IMR-90 (cell line): ENCODE data around the gene TMEM63B. TPM values are rescaled to one million over a fixed set of nuclear protein-coding genes. Genes with fewer than 3 reads are reported as not detected.
A peak's percentile ranks its signal among the peaks of the same experiment; 100 is the strongest.

Experiments
- ATAC-seq: fragments of 200-7000 bp; cut with Tn5 transposase; 2 replicates; pipeline ENCODE4 v1.9.1; 2020; ENCODE audit warnings: low read depth, mild to moderate bottlenecking, moderate library complexity
- BruUV-seq: library from RNA; stranded (reverse); fragments of 400-500 nt; replicated peaks from 2 replicates; lab custom pipeline; 2021; lab: Mats Ljungman, UMichigan
- CTCF ChIA-PET: fragments of 300-600 bp; formaldehyde crosslinking; extraction: SDS; loops from one replicate; lab custom pipeline; 2021; ENCODE audit warnings: antibody characterized with exemption; lab: Yijun Ruan, JAX
- POLR2A ChIA-PET: fragments of 300-600 bp; sonication (Branson Sonifier 250); formaldehyde crosslinking; loops from one replicate; lab custom pipeline; 2022; ENCODE audit warnings: antibody characterized with exemption; ENCODE audit not compliant: unreplicated experiment; lab: Charles Lee
- DNase-seq: peaks from one replicate; pipeline ENCODE4 v3.0.0; 2013
- H2AFZ ChIP-seq: replicated peaks from 2 replicates; pipeline ENCODE3; 2013; ENCODE audit warnings: low read length, mild to moderate bottlenecking; ENCODE audit not compliant: poor library complexity
- H2AK5ac ChIP-seq: 2 replicates; pipeline ENCODE4 v1.6.1; 2013; ENCODE audit warnings: low read depth, low read length, inconsistent platforms
- H2AK9ac ChIP-seq: replicated peaks from 2 replicates; pipeline ENCODE3; 2013; ENCODE audit warnings: mild to moderate bottlenecking, low read depth, low read length, moderate library complexity; ENCODE audit not compliant: poor library complexity
- H2BK120ac ChIP-seq: 2 replicates; pipeline ENCODE4 v1.6.1; 2013; ENCODE audit warnings: low read depth, low read length, inconsistent platforms
- H2BK15ac ChIP-seq: 3 replicates; pipeline ENCODE4 v1.6.1; 2013; ENCODE audit warnings: low read depth, low read length, inconsistent platforms
- H2BK20ac ChIP-seq: 2 replicates; pipeline ENCODE4 v1.6.1; 2013; ENCODE audit warnings: low read depth, mild to moderate bottlenecking, inconsistent platforms, low read length, moderate library complexity
- H2BK5ac ChIP-seq: 2 replicates; pipeline ENCODE4 v1.6.1; 2013; ENCODE audit warnings: mild to moderate bottlenecking, low read depth, low read length, inconsistent platforms; ENCODE audit not compliant: poor library complexity, severe bottlenecking
- H3K14ac ChIP-seq: replicated peaks from 2 replicates; pipeline ENCODE4 v1.6.1; 2013; ENCODE audit warnings: low read depth, low read length, inconsistent platforms
- H3K18ac ChIP-seq: 2 replicates; pipeline ENCODE4 v1.6.1; 2013; ENCODE audit warnings: low read depth, low read length, control low read depth
- H3K23ac ChIP-seq: 2 replicates; pipeline ENCODE4 v1.6.1; 2013; ENCODE audit warnings: low read depth, low read length, inconsistent platforms
- H3K27ac ChIP-seq: 2 replicates; pipeline ENCODE4 v1.5.1; 2013; ENCODE audit warnings: mild to moderate bottlenecking, control low read depth, low read length; ENCODE audit not compliant: insufficient read depth
- H3K27me3 ChIP-seq: 2 replicates; pipeline ENCODE4 v1.6.1; 2013; ENCODE audit warnings: low read length; ENCODE audit not compliant: control insufficient read depth, insufficient read depth
- H3K36me3 ChIP-seq: 2 replicates; pipeline ENCODE4 v1.6.1; 2013; ENCODE audit warnings: low read length, mixed read lengths; ENCODE audit not compliant: control insufficient read depth, insufficient read depth
- H3K4ac ChIP-seq: 2 replicates; pipeline ENCODE4 v1.6.1; 2013; ENCODE audit warnings: low read depth, low read length, inconsistent platforms
- H3K4me1 ChIP-seq: 2 replicates; pipeline ENCODE4 v1.6.1; 2013; ENCODE audit warnings: low read length, mixed read lengths; ENCODE audit not compliant: control insufficient read depth, insufficient read depth
- H3K4me2 ChIP-seq: 2 replicates; pipeline ENCODE4 v1.6.1; 2013; ENCODE audit warnings: low read depth, mild to moderate bottlenecking, control low read depth, low read length, moderate library complexity
- H3K4me3 ChIP-seq: 2 replicates; pipeline ENCODE4 v1.5.1; 2013; ENCODE audit warnings: low read depth, mild to moderate bottlenecking, control low read depth, low read length, moderate library complexity; ENCODE audit not compliant: insufficient read depth
- H3K56ac ChIP-seq: 2 replicates; pipeline ENCODE4 v1.6.1; 2013; ENCODE audit warnings: low read length, inconsistent platforms; ENCODE audit not compliant: insufficient read depth; ENCODE audit errors: extremely low read depth
- H3K79me1 ChIP-seq, 2 experiments: 2 replicates each; pipeline ENCODE4 v1.6.1; 2013; ENCODE audit warnings: low read length in 2 of 2, inconsistent platforms in 1 of 2, low read depth in 1 of 2
- H3K9ac ChIP-seq: 2 replicates; pipeline ENCODE4 v1.6.1; 2013; ENCODE audit warnings: low read depth, low read length, control low read depth
- H3K9me1 ChIP-seq: 2 replicates; pipeline ENCODE4 v1.6.1; 2013; ENCODE audit warnings: low read length, inconsistent platforms; ENCODE audit not compliant: insufficient read depth
- H3K9me3 ChIP-seq: 2 replicates; pipeline ENCODE4 v1.6.1; 2013; ENCODE audit warnings: low read length; ENCODE audit not compliant: control insufficient read depth, insufficient read depth
- H4K20me1 ChIP-seq: 2 replicates; pipeline ENCODE4 v1.6.1; 2013; ENCODE audit warnings: low read length, inconsistent platforms; ENCODE audit not compliant: insufficient read depth
- H4K5ac ChIP-seq: 2 replicates; pipeline ENCODE4 v1.6.1; 2013; ENCODE audit warnings: mild to moderate bottlenecking, low read depth, low read length, control low read depth
- H4K8ac ChIP-seq, 2 experiments: 2 replicates each; pipeline ENCODE4 v1.6.1; 2013; ENCODE audit warnings: low read depth in 2 of 2, low read length in 2 of 2, control low read depth in 1 of 2, inconsistent platforms in 1 of 2
- H4K91ac ChIP-seq: 2 replicates; pipeline ENCODE4 v1.6.1; 2013; ENCODE audit warnings: low read depth, low read length, inconsistent platforms; ENCODE audit not compliant: insufficient read depth
- BHLHE40 ChIP-seq: fragments of 150-350 bp; IDR thresholded peaks from 2 replicates; pipeline ENCODE4 v1.6.1; 2016; ENCODE audit warnings: mild to moderate bottlenecking, low read depth, low read length
- FOS ChIP-seq: fragments of 150-350 bp; IDR thresholded peaks from 2 replicates; pipeline ENCODE4 v1.6.1; 2016; ENCODE audit warnings: low read depth, low read length
- MAZ ChIP-seq: IDR thresholded peaks from 2 replicates; pipeline ENCODE4 v1.6.1; 2012; ENCODE audit warnings: low read depth, mild to moderate bottlenecking, low read length, improper control_type of control experiment, moderate library complexity, borderline replicate concordance
- MXI1 ChIP-seq: IDR thresholded peaks from 2 replicates; pipeline ENCODE4 v1.6.1; 2012; ENCODE audit warnings: low read depth, mild to moderate bottlenecking, low read length, moderate library complexity, borderline replicate concordance
- POLR2A ChIP-seq: IDR thresholded peaks from 2 replicates; pipeline ENCODE4 v1.6.1; 2012; ENCODE audit warnings: mild to moderate bottlenecking, low read depth, low read length
- RAD21 ChIP-seq: IDR thresholded peaks from 2 replicates; pipeline ENCODE4 v1.6.1; 2012; ENCODE audit warnings: low read length, improper control_type of control experiment
- RCOR1 ChIP-seq: IDR thresholded peaks from 2 replicates; pipeline ENCODE4 v1.6.1; 2012; ENCODE audit warnings: mild to moderate bottlenecking, low read length, improper control_type of control experiment; ENCODE audit not compliant: insufficient replicate concordance
- RFX5 ChIP-seq: IDR thresholded peaks from 2 replicates; pipeline ENCODE4 v1.8.0; 2012; ENCODE audit warnings: low read depth, mild to moderate bottlenecking, low read length, moderate library complexity
- SMC3 ChIP-seq: fragments of 150-350 bp; IDR thresholded peaks from 2 replicates; pipeline ENCODE4 v1.6.1; 2016; ENCODE audit warnings: low read depth, mild to moderate bottlenecking, antibody characterized with exemption, low read length, moderate library complexity
- WGBS, 2 experiments: methylation state at CpG; one replicate each; pipeline versions ENCODE4 v1.1.5 to v1.1.7; 2013; ENCODE audit warnings: missing lambda C conversion rate in 2 of 2; ENCODE audit not compliant: insufficient read length in 1 of 2; ENCODE audit errors: extremely low coverage in 2 of 2; 5-methylcytosine and 5-hydroxymethylcytosine counted together
- dilution Hi-C: fragments of 300-500 bp; cut with HindIII; formaldehyde crosslinking; loops from one replicate; pipeline ENCODE4 v1.14.3; 2018; ENCODE audit warnings: low sequenced_read_pairs; ENCODE audit not compliant: unreplicated experiment
- in situ Hi-C: fragments of 300-500 bp; cut with MboI; formaldehyde crosslinking; loops from 3 replicates; pipeline ENCODE4 v1.14.3; 2019; ENCODE audit warnings: low sequenced_read_pairs, inconsistent platforms, mixed read lengths
- intact Hi-C: fragments of 100-400 bp; cut with micrococcal nuclease; formaldehyde crosslinking; loops from 2 replicates; pipeline ENCODE4 v1.10.0; 2022
- polyA plus RNA-seq, 3 experiments: library from polyadenylated mRNA; depleted of rRNA; stranded (reverse); fragments of >200 nt; gene quantifications; 2 replicates each; pipeline ENCODE4 v1.2.3, GENCODE V29; 2012; ENCODE audit warnings: low replicate concordance in 1 of 3
- total RNA-seq: library from RNA; depleted of rRNA; stranded (reverse); fragments of >200 nt; gene quantifications from 2 replicates; pipeline ENCODE4 v1.2.3, GENCODE V29; 2012
- TF ChIP-seq, protein P1 (sequence below): conservative IDR thresholded peaks from 2 replicates; pipeline ENCODE4 v1.5.1; 2012; ENCODE audit warnings: mild to moderate bottlenecking, low read depth, low read length, improper control_type of control experiment
- TF ChIP-seq, protein P2 (sequence below): fragments of 150-350 bp; IDR thresholded peaks from 2 replicates; pipeline ENCODE4 v1.6.1; 2016; ENCODE audit warnings: low read depth, mild to moderate bottlenecking, low read length, moderate library complexity, borderline replicate concordance

TMEM63B gene
- total and polyA plus RNA-seq, 2 of the 4 experiments (the other 2 are of a cell fraction): 12.2 to 42.6 TPM

DNA sequence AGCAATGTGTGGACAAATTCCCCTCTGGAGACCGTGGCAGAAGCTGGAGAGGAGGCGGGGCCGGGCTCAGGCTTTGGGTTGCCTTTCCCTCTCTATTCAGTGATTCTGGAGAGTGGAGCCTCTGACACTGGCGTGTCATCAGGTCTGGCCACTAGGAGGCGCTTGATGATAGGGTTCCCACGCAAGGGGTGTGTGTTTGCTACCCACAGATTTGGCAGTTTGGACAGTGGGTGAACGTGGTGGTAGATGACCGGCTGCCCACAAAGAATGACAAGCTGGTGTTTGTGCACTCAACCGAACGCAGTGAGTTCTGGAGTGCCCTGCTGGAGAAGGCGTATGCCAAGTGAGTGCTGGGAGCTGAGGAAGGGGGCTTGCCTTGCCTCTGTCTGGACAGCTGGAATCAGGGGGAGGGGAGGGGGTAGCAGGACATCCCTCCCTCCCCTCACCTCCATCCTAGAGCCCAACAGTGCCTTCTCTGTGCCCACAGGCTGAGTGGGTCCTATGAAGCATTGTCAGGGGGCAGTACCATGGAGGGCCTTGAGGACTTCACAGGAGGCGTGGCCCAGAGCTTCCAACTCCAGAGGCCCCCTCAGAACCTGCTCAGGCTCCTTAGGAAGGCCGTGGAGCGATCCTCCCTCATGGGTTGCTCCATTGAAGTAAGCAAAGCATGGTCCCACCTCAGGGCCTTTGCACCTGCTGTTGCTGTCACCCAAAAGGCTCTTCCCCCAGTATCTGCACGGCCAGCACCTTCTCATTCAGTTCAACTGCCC lies 45.6 kb downstream of the TMEM63B start:
- peaks cover 2% of the 10 kb centered on the region for H3K9me3 ChIP-seq
- H2BK15ac ChIP-seq: no peak overlapping the region
- H3K9me1 ChIP-seq: peaks cover 6% of the 10 kb centered on the region; the same call in 1 of the 2 replicates
- no peak overlapping the region for H3K27ac ChIP-seq
- H3K56ac ChIP-seq: no peak overlapping the region
- no peaks in the 10 kb centered on the region for H3K79me1 ChIP-seq
- POLR2A ChIA-PET: interaction anchor here (0.7 to 0.9 kb wide), 2 partner anchors 8 to 75 kb away, joined by 3 to 6 read pairs; no protein-coding TSS in a partner anchor
- TF ChIP-seq RCOR1 (no peak), MXI1 (peak; percentile 26; the same call in 1 of the 2 replicates), RFX5 (no peak), FOS (no peak), RAD21 (peak; percentile 89), SMC3 (peak; percentile 76), POLR2A (no peak), BHLHE40 (no peak), MAZ (0 out of 2 replicates have a peak, but pooled peaks have one; percentile 32)
- TF ChIP-seq, protein P1, sequence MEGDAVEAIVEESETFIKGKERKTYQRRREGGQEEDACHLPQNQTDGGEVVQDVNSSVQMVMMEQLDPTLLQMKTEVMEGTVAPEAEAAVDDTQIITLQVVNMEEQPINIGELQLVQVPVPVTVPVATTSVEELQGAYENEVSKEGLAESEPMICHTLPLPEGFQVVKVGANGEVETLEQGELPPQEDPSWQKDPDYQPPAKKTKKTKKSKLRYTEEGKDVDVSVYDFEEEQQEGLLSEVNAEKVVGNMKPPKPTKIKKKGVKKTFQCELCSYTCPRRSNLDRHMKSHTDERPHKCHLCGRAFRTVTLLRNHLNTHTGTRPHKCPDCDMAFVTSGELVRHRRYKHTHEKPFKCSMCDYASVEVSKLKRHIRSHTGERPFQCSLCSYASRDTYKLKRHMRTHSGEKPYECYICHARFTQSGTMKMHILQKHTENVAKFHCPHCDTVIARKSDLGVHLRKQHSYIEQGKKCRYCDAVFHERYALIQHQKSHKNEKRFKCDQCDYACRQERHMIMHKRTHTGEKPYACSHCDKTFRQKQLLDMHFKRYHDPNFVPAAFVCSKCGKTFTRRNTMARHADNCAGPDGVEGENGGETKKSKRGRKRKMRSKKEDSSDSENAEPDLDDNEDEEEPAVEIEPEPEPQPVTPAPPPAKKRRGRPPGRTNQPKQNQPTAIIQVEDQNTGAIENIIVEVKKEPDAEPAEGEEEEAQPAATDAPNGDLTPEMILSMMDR: peak; percentile 91
- TF ChIP-seq, protein P2, sequence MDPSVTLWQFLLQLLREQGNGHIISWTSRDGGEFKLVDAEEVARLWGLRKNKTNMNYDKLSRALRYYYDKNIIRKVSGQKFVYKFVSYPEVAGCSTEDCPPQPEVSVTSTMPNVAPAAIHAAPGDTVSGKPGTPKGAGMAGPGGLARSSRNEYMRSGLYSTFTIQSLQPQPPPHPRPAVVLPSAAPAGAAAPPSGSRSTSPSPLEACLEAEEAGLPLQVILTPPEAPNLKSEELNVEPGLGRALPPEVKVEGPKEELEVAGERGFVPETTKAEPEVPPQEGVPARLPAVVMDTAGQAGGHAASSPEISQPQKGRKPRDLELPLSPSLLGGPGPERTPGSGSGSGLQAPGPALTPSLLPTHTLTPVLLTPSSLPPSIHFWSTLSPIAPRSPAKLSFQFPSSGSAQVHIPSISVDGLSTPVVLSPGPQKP: no peak
- dilution Hi-C loops: no loop called here
- H2BK5ac ChIP-seq: no peak overlapping the region
- H2AK5ac ChIP-seq: no peak overlapping the region
- no peak overlapping the region for H3K4me3 ChIP-seq
- no peaks in the 10 kb centered on the region; the same call in 1 of the 2 replicates for H4K20me1 ChIP-seq
- H3K14ac ChIP-seq: no peak overlapping the region
- no peak overlapping the region for H4K91ac ChIP-seq
- DNase-seq (peak; percentile 65), ATAC-seq (peak; percentile 99)
- 21% methylated on average over 6 of the region's 15 CpGs; no CpG with 5 or more reads in 1 of the 2 experiments for WGBS, 2 experiments
- CTCF ChIA-PET: interaction anchor here (0.6 to 1.7 kb wide), 9 partner anchors 17 to 84 kb away, joined by 3 to 12 read pairs (median 6); no protein-coding TSS in a partner anchor
- H3K23ac ChIP-seq: no peak overlapping the region
- no peak overlapping the region for H3K18ac ChIP-seq
- in situ Hi-C loops: loop anchor here (5.0 kb wide), 1 partner anchor 59 kb away; no protein-coding TSS in a partner anchor
- H2BK20ac ChIP-seq: no peak overlapping the region
- no peak overlapping the region for H3K9ac ChIP-seq
- no peak overlapping the region for H3K4me2 ChIP-seq
- BruUV-seq: no TSS peak
- H2BK120ac ChIP-seq: no peak overlapping the region
- peak overlapping the region; percentile 84 for H2AFZ ChIP-seq
- peak overlapping the region; percentile 44 for H2AK9ac ChIP-seq
- 0 out of 2 replicates have a peak, but pooled peaks cover 2% of the 10 kb centered on the region for H3K4me1 ChIP-seq
- H3K27me3 ChIP-seq: peaks cover 21% of the 10 kb centered on the region
- no peak overlapping the region for H4K8ac ChIP-seq
- H3K4ac ChIP-seq: no peak overlapping the region; the same call in 1 of the 2 replicates
- intact Hi-C loops: loop anchor here (1.0 kb wide), 2 partner anchors 61 to 165 kb away; no protein-coding TSS in a partner anchor
- no peaks in the 10 kb centered on the region for H3K36me3 ChIP-seq
- no peak overlapping the region for H4K5ac ChIP-seq
